Measurements from ENCODE around the gene OSBPL8. TPM values are rescaled to one million over a fixed set of nuclear protein-coding genes. Genes with fewer than 3 reads are reported as not detected.

Gene OSBPL8
- polyA plus RNA-seq, 4 donors = 4.5 to 25.9 (median 6.7) TPM

Other genes starting within 250 kb of the OSBPL8 start
- 10 to 100 TPM in 1 of 4 donors, 1 to 10 TPM in 2, under 1 TPM in 1; 0.67 to 11.3 (median 2.5) TPM for gene BBS10, start 211.4 kb downstream of the OSBPL8 start, polyA plus RNA-seq
- gene ZDHHC17, start 204.3 kb upstream of the OSBPL8 start, polyA plus RNA-seq = 10 to 100 TPM in 1 of 4 donors, 1 to 10 TPM in 3; 2.2 to 33.0 (median 5.7) TPM

Measured in small intestine (tissue), 4 donors.